GM18520 (cell line): ENCODE measurements around the gene MRPL36.
"Not testable (repeated sequence)": the region's sequence is repeated elsewhere in the genome, so short reads cannot be mapped to it uniquely, and the experiment has no call there.

Experiments
- ATAC-seq: cut with Tn5 transposase; IDR thresholded peaks from one replicate; pipeline ENCODE4 v1.9.1; 2021; ENCODE audit not compliant: unreplicated experiment

Gene MRPL36

GRCh38 chr5:1815881-1816292 is 16.2 kb upstream of the MRPL36 start:
- no peak for ATAC-seq

GRCh38 chr5:1815071-1815786 is 15.6 kb upstream of the MRPL36 start:
- no peak for ATAC-seq

GRCh38 chr5:1814183-1815020 is 14.8 kb upstream of the MRPL36 start:
- ATAC-seq = no peak

- no peak for ATAC-seq
Measured at GRCh38 chr5:1810581-1811101, 11.0 kb upstream of the MRPL36 start.

- ATAC-seq = no peak
Measured at GRCh38 chr5:1809416-1810035, 9.9 kb upstream of the MRPL36 start.

- ATAC-seq = no peak
Measured at GRCh38 chr5:1808439-1808838, 8.8 kb upstream of the MRPL36 start.

- no peak for ATAC-seq
Measured at GRCh38 chr5:1807451-1808185, 8.0 kb upstream of the MRPL36 start.

GRCh38 chr5:1806974-1807373 is 7.3 kb upstream of the MRPL36 start:
- ATAC-seq = no peak

- ATAC-seq = no peak
Measured at GRCh38 chr5:1806199-1806598, 6.6 kb upstream of the MRPL36 start.

- ATAC-seq = no peak
Measured at GRCh38 chr5:1805736-1806135, 6.1 kb upstream of the MRPL36 start.

GRCh38 chr5:1805326-1805725 is 5.7 kb upstream of the MRPL36 start:
- no peak for ATAC-seq

- no peak for ATAC-seq
Measured at GRCh38 chr5:1804001-1804690, 4.5 kb upstream of the MRPL36 start.

GRCh38 chr5:1803192-1803591 is 3.6 kb upstream of the MRPL36 start:
- ATAC-seq = no peak

GRCh38 chr5:1801967-1802295 is 2.3 kb upstream of the MRPL36 start:
- ATAC-seq = no peak

GRCh38 chr5:1801222-1801966 is 1.8 kb upstream of the MRPL36 start, which contains the start of gene NDUFS6:
Gene NDUFS6, plus strand, starts transcription at chr5:1801407. Its CDS starts 11 bp downstream, at chr5:1801418.
- ATAC-seq = peak; percentile 52

- peak; percentile 20 for ATAC-seq
Measured at GRCh38 chr5:1800472-1801221, 1.0 kb upstream of the MRPL36 start.

GRCh38 chr5:1799110-1799601 is 481 bp downstream of the MRPL36 start:
- peak; percentile 6 for ATAC-seq

GRCh38 chr5:1798589-1798988 is 1.0 kb downstream of the MRPL36 start:
- ATAC-seq = not testable (repeated sequence)

- ATAC-seq = no peak
Measured at GRCh38 chr5:1797855-1798254, 1.8 kb downstream of the MRPL36 start.
